Calu3 (cell line): ENCODE results near the gene OR52B2. TPM values are rescaled to one million over a fixed set of nuclear protein-coding genes. Genes with fewer than 3 reads are reported as not detected.

Source experiments
- BruUV-seq: library from RNA; stranded (reverse); fragments of 400-500 nt; replicated peaks from 2 replicates; lab custom pipeline; 2021; lab: Mats Ljungman, UMichigan
- CTCF ChIA-PET: fragments of 300-600 bp; sonication (Branson Sonifier 250); formaldehyde crosslinking; loops from one replicate; lab custom pipeline; 2022; ENCODE audit warnings: antibody characterized with exemption; lab: Charles Lee
- DNase-seq: peaks from one replicate; pipeline ENCODE4 v3.0.0; 2022
- H3K27ac Mint-ChIP-seq: one replicate; pipeline ENCODE4 v1.8.0; 2022; ENCODE audit warnings: mixed read lengths; ENCODE audit not compliant: unreplicated experiment
- H3K27me3 Mint-ChIP-seq: one replicate; pipeline ENCODE4 v1.8.0; 2022; ENCODE audit warnings: mixed read lengths; ENCODE audit not compliant: unreplicated experiment
- H3K36me3 Mint-ChIP-seq: one replicate; pipeline ENCODE4 v1.8.0; 2022; ENCODE audit warnings: mild to moderate bottlenecking, moderate library complexity, mixed read lengths; ENCODE audit not compliant: insufficient read depth, unreplicated experiment
- H3K4me1 Mint-ChIP-seq: one replicate; pipeline ENCODE4 v1.8.0; 2022; ENCODE audit warnings: mild to moderate bottlenecking, low read depth, mixed read lengths; ENCODE audit not compliant: unreplicated experiment
- H3K4me3 Mint-ChIP-seq: one replicate; pipeline ENCODE4 v1.8.0; 2022; ENCODE audit warnings: mild to moderate bottlenecking, low read depth, moderate library complexity, mixed read lengths; ENCODE audit not compliant: unreplicated experiment
- H3K9me3 Mint-ChIP-seq: one replicate; pipeline ENCODE4 v1.8.0; 2022; ENCODE audit warnings: low read depth, mixed read lengths; ENCODE audit not compliant: unreplicated experiment
- intact Hi-C: fragments of 100-400 bp; cut with micrococcal nuclease; formaldehyde crosslinking; loops from one replicate; pipeline ENCODE4 v1.10.0; 2022; ENCODE audit not compliant: unreplicated experiment
- total RNA-seq: library from RNA; stranded (reverse); gene quantifications from 2 replicates; pipeline ENCODE4 v1.2.3, GENCODE V29; 2022
- TF ChIP-seq, protein P1 (sequence below): fragments of 200-600 bp; IDR thresholded peaks from one replicate; pipeline ENCODE4 v1.8.0; 2022; ENCODE audit warnings: antibody characterized with exemption; ENCODE audit not compliant: unreplicated experiment

Gene OR52B2
- total RNA-seq, 1 experiment from 2014 or later = not detected

DNA sequence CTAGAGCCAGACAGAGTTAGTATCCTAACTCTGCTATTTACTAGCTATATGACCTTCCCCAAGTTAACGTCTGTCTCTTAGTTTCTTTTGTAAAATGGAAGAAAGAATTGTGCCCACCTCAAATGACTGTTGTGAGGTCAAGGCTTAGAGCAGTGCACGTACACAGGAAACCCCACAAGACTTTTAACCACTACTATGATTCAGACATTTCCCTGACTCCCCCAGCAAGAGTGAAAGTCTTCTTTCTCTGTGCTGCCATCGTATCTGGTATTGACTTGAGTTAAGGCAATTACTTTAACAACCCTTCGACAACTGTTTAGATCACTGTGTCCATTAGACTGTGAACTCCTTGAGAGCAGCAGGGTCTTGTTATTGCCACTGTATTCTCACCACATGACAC, 26.3 kb upstream of the OR52B2 start:
- TF ChIP-seq, protein P1, sequence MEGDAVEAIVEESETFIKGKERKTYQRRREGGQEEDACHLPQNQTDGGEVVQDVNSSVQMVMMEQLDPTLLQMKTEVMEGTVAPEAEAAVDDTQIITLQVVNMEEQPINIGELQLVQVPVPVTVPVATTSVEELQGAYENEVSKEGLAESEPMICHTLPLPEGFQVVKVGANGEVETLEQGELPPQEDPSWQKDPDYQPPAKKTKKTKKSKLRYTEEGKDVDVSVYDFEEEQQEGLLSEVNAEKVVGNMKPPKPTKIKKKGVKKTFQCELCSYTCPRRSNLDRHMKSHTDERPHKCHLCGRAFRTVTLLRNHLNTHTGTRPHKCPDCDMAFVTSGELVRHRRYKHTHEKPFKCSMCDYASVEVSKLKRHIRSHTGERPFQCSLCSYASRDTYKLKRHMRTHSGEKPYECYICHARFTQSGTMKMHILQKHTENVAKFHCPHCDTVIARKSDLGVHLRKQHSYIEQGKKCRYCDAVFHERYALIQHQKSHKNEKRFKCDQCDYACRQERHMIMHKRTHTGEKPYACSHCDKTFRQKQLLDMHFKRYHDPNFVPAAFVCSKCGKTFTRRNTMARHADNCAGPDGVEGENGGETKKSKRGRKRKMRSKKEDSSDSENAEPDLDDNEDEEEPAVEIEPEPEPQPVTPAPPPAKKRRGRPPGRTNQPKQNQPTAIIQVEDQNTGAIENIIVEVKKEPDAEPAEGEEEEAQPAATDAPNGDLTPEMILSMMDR = no peak
- H3K4me3 Mint-ChIP-seq = no peak overlapping the region
- H3K27ac Mint-ChIP-seq = no peak overlapping the region
- H3K4me1 Mint-ChIP-seq = no peaks in the 10 kb centered on the region
- H3K9me3 Mint-ChIP-seq = no peaks in the 10 kb centered on the region
- no peaks in the 10 kb centered on the region for H3K27me3 Mint-ChIP-seq
- intact Hi-C loops = no loop called here
- BruUV-seq = no TSS peak
- no peaks in the 10 kb centered on the region for H3K36me3 Mint-ChIP-seq
- CTCF ChIA-PET = no interaction called here
- no peak for DNase-seq

DNA sequence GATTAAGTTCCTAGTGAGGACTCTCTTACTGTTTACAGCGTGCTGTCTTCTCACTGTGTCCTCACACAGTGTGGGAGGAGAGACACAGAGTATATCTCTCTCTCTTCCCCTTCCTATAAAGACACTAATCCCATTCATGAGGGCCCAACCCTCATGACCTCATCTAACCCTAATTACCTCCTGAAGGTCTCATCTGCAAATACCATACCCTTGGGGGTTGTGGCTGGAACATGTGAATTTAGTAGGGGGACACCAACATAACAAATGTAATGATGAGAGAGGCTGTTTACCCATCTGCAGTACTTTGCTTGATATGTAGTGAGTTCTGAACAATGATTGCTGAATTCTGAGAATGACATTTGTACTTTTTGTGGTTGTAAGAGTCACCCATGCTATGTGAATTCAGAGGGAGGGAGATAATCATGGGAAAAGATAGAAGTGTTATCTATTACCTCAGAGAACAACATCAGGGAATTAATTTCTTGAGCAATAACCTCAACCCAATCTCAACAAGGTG, 24.0 kb upstream of the OR52B2 start:
- Mint-ChIP-seq H3K4me3 (no peak overlapping the region), H3K36me3 (no peaks in the 10 kb centered on the region), H3K9me3 (no peaks in the 10 kb centered on the region), H3K27ac (no peak overlapping the region), H3K27me3 (no peaks in the 10 kb centered on the region), H3K4me1 (no peaks in the 10 kb centered on the region)
- no TSS peak for BruUV-seq
- TF ChIP-seq, protein P1 = no peak
- DNase-seq = no peak
- intact Hi-C loops = no loop called here
- CTCF ChIA-PET = no interaction called here

DNA sequence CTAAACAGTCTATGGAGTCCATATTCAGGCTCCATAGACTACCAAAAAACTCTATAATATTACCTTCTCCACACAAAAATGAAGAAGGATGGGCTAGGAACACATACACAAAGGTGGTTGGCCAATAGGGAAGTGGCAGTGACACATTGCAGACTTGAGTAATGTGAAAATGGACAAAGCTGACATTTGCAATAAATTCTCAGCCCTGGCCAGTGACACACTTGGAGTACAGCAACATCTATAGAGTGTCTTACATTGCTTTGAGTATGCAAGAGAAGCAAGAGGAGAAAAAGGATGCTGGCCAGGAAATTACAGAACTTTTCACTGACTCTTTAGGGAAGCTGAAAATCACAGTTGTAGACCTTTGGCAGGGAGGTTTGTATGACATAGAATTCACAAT, 21.6 kb upstream of the OR52B2 start:
- Mint-ChIP-seq H3K27ac (no peak overlapping the region), H3K4me3 (no peak overlapping the region), H3K27me3 (no peaks in the 10 kb centered on the region), H3K9me3 (no peaks in the 10 kb centered on the region), H3K36me3 (no peaks in the 10 kb centered on the region), H3K4me1 (no peaks in the 10 kb centered on the region)
- CTCF ChIA-PET = no interaction called here
- no peak for DNase-seq
- BruUV-seq = no TSS peak
- intact Hi-C loops = no loop called here
- TF ChIP-seq, protein P1 = no peak

DNA sequence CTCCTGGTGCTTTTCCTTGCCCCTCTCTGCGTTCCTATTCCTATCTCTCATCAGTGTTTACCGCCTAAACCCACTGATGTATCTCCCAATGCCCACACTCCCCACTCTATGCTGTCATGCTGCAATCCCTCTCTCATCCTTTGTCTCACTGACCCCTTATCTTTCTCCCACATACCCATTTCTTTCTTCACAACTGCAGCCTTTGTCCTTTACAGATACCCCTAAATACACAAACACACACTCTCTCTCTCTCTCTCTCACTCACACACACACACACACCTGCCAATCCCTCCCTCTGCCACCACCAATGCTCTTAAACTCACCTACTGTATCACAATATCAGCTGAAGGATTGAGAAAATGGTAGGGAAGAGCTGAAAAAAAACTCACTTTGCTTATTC, 5.3 kb upstream of the OR52B2 start:
- intact Hi-C loops = no loop called here
- Mint-ChIP-seq H3K4me3 (no peak overlapping the region), H3K4me1 (no peaks in the 10 kb centered on the region), H3K27me3 (peaks cover 28% of the 10 kb centered on the region), H3K9me3 (no peaks in the 10 kb centered on the region), H3K36me3 (no peaks in the 10 kb centered on the region), H3K27ac (no peak overlapping the region)
- CTCF ChIA-PET = no interaction called here
- TF ChIP-seq, protein P1 = no peak
- BruUV-seq = no TSS peak
- no peak for DNase-seq
